Measurements from ENCODE around the gene RIMS4. TPM values are rescaled to one million over a fixed set of nuclear protein-coding genes. Genes with fewer than 3 reads are reported as not detected.

RIMS4 gene
- total and polyA plus RNA-seq, 2 of the 13 experiments (the other 11 are each of a cell fraction or from before 2014, with no cell fraction given) = 0.01 to 0.07 TPM

GRCh38 chr20:44840826-44841225, 30.5 kb upstream of the RIMS4 start:
- H3K9me3 ChIP-seq (ENCODE audit: low read length) = peaks cover 4% of the 10 kb centered on the region; the same call in 1 of the 2 replicates
- no peaks in the 10 kb centered on the region for H3K36me3 ChIP-seq (replicated peaks in 1 of 2; ENCODE audit: control insufficient read depth in 1 of 2, insufficient read depth in 2 of 2, low read length in 2 of 2)
- no peaks in the 10 kb centered on the region for H4K20me1 ChIP-seq (ENCODE audit: insufficient read depth, low read length)
- H3K27ac ChIP-seq (ENCODE audit: extremely low read length, insufficient read depth, low read length) = no peak overlapping the region
- DNase-seq (ENCODE audit: low spot score) = no peak
- H3K79me2 ChIP-seq (ENCODE audit: insufficient read depth, low read length) = no peaks in the 10 kb centered on the region
- CTCF ChIA-PET (ENCODE audit: low intra/inter-chr PET ratio, low total read pairs) = no interaction called here
- H3K4me1 ChIP-seq (ENCODE audit: insufficient read depth, low read length) = no peaks in the 10 kb centered on the region
- H3K27me3 ChIP-seq (ENCODE audit: control insufficient read depth in 1 of 2, insufficient read depth in 2 of 2, low read length in 2 of 2) = peaks cover 8 to 74% of the 10 kb centered on the region in 2 experiments; a peak in 4 of 5 replicates
- no peak overlapping the region for H2AFZ ChIP-seq (ENCODE audit: low read length)
- FAIRE-seq = no peak
- H3K4me3 ChIP-seq (replicated peaks in 1 of 3; ENCODE audit: insufficient read depth in 1 of 3, low read depth in 2 of 3, low read length in 3 of 3) = no peak overlapping the region
- in situ Hi-C loops (cut with HindIII; ENCODE audit: extremely low pct_ligation_motif_present, low pct_unique_long_range_greater_than_20kb) (no loop called here), intact Hi-C loops (cut with micrococcal nuclease; ENCODE audit: unreplicated experiment) (no loop called here)
- no peak overlapping the region for H3K9ac ChIP-seq (ENCODE audit: insufficient read depth, low read depth, low read length)
- no TSS peak for BruUV-seq (replicated peaks)
- WGBS (ENCODE audit: low lambda C conversion rate) = 6% methylated on average over 5 of the region's 5 CpGs
- POLR2A ChIA-PET = no interaction called here
- no peak overlapping the region for H3K4me2 ChIP-seq (ENCODE audit: low read depth, low read length)
- ATAC-seq = no peak
- no peak for TF ChIP-seq THYN1 (CRISPR knock-in tag; IDR thresholded peaks at IDR 0.05; ENCODE audit: borderline replicate concordance, low read depth)
- TF ChIP-seq ZNF687 (CRISPR knock-in tag; IDR thresholded peaks at IDR 0.05) = no peak
- no peak for TF ChIP-seq ZNF121 (CRISPR knock-in tag; IDR thresholded peaks at IDR 0.05)
- TF ChIP-seq IRF1 (CRISPR knock-in tag; IDR thresholded peaks at IDR 0.05; ENCODE audit: low read depth) = no peak
